ENCODE results near the gene ETFA.

DNA sequence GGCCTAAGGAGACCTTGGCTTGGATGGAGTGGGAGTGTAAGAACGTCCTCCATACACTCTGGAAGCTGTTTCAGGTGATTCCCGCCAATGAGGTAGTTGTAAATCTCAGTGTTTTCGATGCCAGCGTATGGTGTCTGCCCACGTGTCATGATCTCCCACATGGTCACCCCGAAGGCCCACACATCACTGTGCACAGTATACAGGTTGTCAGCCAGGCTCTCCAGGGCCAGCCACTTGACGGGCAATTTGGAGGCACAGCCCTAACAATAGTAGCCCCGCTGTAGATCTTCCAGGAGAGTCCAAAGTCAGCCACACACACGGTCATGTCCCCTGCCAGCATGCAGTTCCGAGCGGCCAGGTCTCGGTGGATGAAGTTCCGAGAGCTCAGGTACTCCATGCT is 51.9 kb downstream of the ETFA start:
- TF ChIP-seq, protein P1, sequence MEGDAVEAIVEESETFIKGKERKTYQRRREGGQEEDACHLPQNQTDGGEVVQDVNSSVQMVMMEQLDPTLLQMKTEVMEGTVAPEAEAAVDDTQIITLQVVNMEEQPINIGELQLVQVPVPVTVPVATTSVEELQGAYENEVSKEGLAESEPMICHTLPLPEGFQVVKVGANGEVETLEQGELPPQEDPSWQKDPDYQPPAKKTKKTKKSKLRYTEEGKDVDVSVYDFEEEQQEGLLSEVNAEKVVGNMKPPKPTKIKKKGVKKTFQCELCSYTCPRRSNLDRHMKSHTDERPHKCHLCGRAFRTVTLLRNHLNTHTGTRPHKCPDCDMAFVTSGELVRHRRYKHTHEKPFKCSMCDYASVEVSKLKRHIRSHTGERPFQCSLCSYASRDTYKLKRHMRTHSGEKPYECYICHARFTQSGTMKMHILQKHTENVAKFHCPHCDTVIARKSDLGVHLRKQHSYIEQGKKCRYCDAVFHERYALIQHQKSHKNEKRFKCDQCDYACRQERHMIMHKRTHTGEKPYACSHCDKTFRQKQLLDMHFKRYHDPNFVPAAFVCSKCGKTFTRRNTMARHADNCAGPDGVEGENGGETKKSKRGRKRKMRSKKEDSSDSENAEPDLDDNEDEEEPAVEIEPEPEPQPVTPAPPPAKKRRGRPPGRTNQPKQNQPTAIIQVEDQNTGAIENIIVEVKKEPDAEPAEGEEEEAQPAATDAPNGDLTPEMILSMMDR (IDR thresholded peaks at IDR 0.05) = no peak
- no peak for TF ChIP-seq POLR2A (IDR thresholded peaks at IDR 0.05)

Measured in thyroid gland (tissue), 4 donors.